Psoas muscle (tissue), 8 donors: Measurements from ENCODE around the gene SARDH. TPM values are rescaled to one million over a fixed set of nuclear protein-coding genes. Genes with fewer than 3 reads are reported as not detected.

Experiments
- ATAC-seq, 4 donors: fragments of 200-7000 bp; cut with Tn5 transposase; one replicate each; pipeline ENCODE4 v1.9.1; 2020; ENCODE audit warnings: moderate library complexity in 3 of 4, mild to moderate bottlenecking in 2 of 4
- DNase-seq, 2 donors: peaks; one replicate each; pipeline ENCODE4 v3.0.0-alpha.2; 2020
- H3K27ac ChIP-seq: fragments of 200-600 bp; one replicate; pipeline ENCODE4 v1.8.0; 2022
- H3K27me3 ChIP-seq, 3 donors: fragments of 200-600 bp in 1 of 3; one replicate each; pipeline versions ENCODE4 v1.6.1 to v1.8.0; 2013 to 2022; ENCODE audit warnings: low read length in 2 of 3, mild to moderate bottlenecking in 2 of 3, moderate library complexity in 1 of 3; ENCODE audit not compliant: insufficient read depth in 3 of 3
- H3K36me3 ChIP-seq, 2 donors: fragments of 200-600 bp in 1 of 2; one replicate each; pipeline versions ENCODE4 v1.6.1 to v1.8.0; 2013 to 2022; ENCODE audit warnings: low read depth in 1 of 2, mild to moderate bottlenecking in 1 of 2, moderate library complexity in 1 of 2; ENCODE audit not compliant: insufficient read depth in 1 of 2
- H3K4me1 ChIP-seq: fragments of 200-600 bp; one replicate; pipeline ENCODE4 v1.8.0; 2022
- H3K4me3 ChIP-seq: fragments of 200-600 bp; one replicate; pipeline ENCODE4 v1.8.0; 2022; ENCODE audit warnings: mild to moderate bottlenecking
- H3K9me3 ChIP-seq: fragments of 200-600 bp; one replicate; pipeline ENCODE4 v1.8.0; 2022
- CTCF ChIP-seq: fragments of 200-600 bp; IDR thresholded peaks from one replicate; pipeline ENCODE4 v1.8.0; 2022; ENCODE audit warnings: antibody characterized with exemption
- WGBS, 3 donors: extraction: QIAGEN DNeasy Blood & Tissue Kit; methylation state at CpG; one replicate each; pipeline versions ENCODE4 v1.1.6 to v1.1.7; 2013; 5-methylcytosine and 5-hydroxymethylcytosine counted together
- intact Hi-C, 2 donors: fragments of 100-400 bp; cut with DNase I; formaldehyde crosslinking; loops; one replicate each; pipeline versions ENCODE4 v1.11.0 to v1.14.2; 2022
- polyA plus RNA-seq, 3 donors: library from polyadenylated mRNA; stranded (reverse); fragments of 200-250 nt; gene quantifications; one replicate each; pipeline ENCODE4 v1.2.3, GENCODE V29; 2013
- total RNA-seq, 4 donors: library from RNA; stranded (reverse); fragmentation: NEBNext Ultra II Directional in 2 of 4; extraction: Animal tissue kit (Norgen Biotek cat#: 25700) in 2 of 4; gene quantifications; one replicate each; pipeline versions ENCODE4 v1.2.1 to v1.2.4, GENCODE V29; 2021 to 2023
- donor health status: healthy with polysubstance abuse.
- donor health status: DM: no; HTN: no; CAD: no; lungs with moderate emphysema.
- donor health status: Bipolar disorder and iron deficiency.
- donor health status: healthy.
- donor health status: DM: yes; HTN: yes; CAD: no.
- donor health status: DM: no; HTN: no; CAD: no.
- donor health status: DM: no; HTN: no; CAD: no.
- donor health status: DM: yes; HTN: yes; CAD: no.

The SARDH gene
- total and polyA plus RNA-seq, 7 donors = 0.16 to 2.5 (median 0.62) TPM

GRCh38 chr9:133618726-133619125, 119.4 kb downstream of the SARDH start:
- H3K9me3 ChIP-seq = no peaks in the 10 kb centered on the region
- H3K27ac ChIP-seq = no peak overlapping the region
- intact Hi-C loops = no loop called here
- H3K4me3 ChIP-seq = no peak overlapping the region
- WGBS, 3 donors = 81 to 83% (median 82%) methylated on average over 10 of the region's 10 CpGs
- DNase-seq (no peak), ATAC-seq (no peak)
- H3K27me3 ChIP-seq = peaks cover 2 to 76% (median 13%) of the 10 kb centered on the region in 3 donors
- H3K4me1 ChIP-seq = no peaks in the 10 kb centered on the region
- no peaks in the 10 kb centered on the region for H3K36me3 ChIP-seq
- no peak for TF ChIP-seq CTCF

DNA sequence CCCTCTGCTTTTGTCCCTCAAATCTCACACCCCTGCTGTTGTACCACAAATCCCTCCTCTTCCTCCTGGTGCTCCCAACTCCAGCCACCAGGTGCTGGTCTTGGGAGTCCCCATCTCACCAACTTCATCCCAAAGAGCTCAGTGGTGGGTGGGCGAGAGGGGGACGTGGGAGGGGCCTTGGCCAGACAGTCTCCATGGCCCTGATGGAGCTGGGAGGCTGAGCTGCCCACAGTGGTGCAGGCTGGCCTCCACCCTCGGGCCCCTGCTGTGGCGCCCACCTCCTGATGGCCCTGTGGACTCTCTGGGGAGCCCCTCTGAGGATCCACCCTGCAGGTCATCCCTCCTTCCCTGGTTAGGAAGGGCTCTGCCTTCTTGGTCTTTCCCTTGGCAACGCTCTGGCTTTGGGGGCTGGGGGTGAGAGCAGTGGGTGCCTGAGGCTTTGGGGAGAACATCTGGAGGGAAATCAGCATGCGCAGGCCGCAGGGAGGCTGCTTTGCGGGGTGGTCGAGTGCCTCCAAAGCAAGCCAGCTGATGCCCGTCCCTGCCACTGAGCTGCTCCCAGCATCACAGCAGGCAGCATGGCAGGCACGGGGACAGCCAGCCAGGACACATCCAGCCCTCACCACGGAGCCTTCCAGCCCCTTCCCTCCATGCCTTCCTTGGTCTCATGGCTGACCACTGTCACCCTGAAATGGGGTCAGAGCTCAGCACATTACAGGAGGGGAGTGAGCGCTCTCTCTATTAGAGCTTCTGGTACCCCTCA, 121.3 kb downstream of the SARDH start:
- Histone ChIP-seq H3K36me3 (no peaks in the 10 kb centered on the region), H3K27ac (no peak overlapping the region), H3K27me3 (peaks cover 2 to 74% (median 10%) of the 10 kb centered on the region in 3 donors), H3K4me3 (no peak overlapping the region), H3K4me1 (no peaks in the 10 kb centered on the region), H3K9me3 (no peaks in the 10 kb centered on the region)
- ATAC-seq (no peak), DNase-seq (no peak)
- intact Hi-C loops = no loop called here
- 71 to 74% (median 72%) methylated on average over 13 of the region's 13 CpGs for WGBS, 3 donors
- TF ChIP-seq CTCF = no peak

- Histone ChIP-seq H3K27me3 (peaks cover 0 to 76% (median 12%) of the 10 kb centered on the region in 3 donors), H3K36me3 (no peaks in the 10 kb centered on the region), H3K4me1 (no peaks in the 10 kb centered on the region), H3K27ac (no peak overlapping the region), H3K4me3 (no peak overlapping the region), H3K9me3 (no peaks in the 10 kb centered on the region)
- TF ChIP-seq CTCF = no peak
- ATAC-seq (no peak), DNase-seq (no peak)
- WGBS, 3 donors = 56 to 74% (median 56%) methylated on average over 9 to 13 of the region's 13 CpGs
- intact Hi-C loops = no loop called here
These were observed 122.5 kb downstream of the SARDH start for GRCh38 chr9:133615606-133616188.

DNA sequence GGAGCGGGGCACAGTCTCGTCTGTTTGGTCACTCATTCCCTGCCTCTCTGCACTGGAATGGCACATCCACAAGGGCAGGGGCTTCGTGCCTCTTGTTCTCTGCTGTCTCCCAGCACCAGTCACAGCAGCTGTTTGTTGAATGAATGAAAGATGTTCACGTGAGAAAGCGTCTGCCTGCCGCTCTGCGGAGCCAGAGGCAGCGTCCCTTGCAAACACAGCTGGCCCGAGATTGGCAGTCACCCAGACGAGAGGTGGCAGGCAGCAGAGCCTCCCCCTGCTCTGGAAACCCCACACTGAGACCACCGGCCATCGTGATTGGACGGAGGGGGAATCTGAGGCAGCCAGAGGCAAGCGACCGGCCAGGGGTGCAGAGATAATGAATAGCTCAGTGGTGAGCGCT, 123.0 kb downstream of the SARDH start:
- H3K4me3 ChIP-seq = no peak overlapping the region
- WGBS, 3 donors = 14 to 35% (median 15%) methylated on average over 16 of the region's 16 CpGs
- no peaks in the 10 kb centered on the region for H3K9me3 ChIP-seq
- no peaks in the 10 kb centered on the region for H3K36me3 ChIP-seq
- H3K27ac ChIP-seq = no peak overlapping the region
- ATAC-seq (no peak), DNase-seq (no peak)
- TF ChIP-seq CTCF = no peak
- H3K4me1 ChIP-seq = no peaks in the 10 kb centered on the region
- H3K27me3 ChIP-seq = peaks cover 0 to 80% (median 12%) of the 10 kb centered on the region in 3 donors
- intact Hi-C loops = no loop called here
